Naive thymus-derived CD8-positive, alpha-beta T cell (primary cell): ENCODE measurements around the gene SYT15. TPM values are rescaled to one million over a fixed set of nuclear protein-coding genes. Genes with fewer than 3 reads are reported as not detected.
A peak's percentile ranks its signal among the peaks of the same experiment; 100 is the strongest.

Experiments
- ATAC-seq, 2 donors: fragments of 150-1000 bp; cut with Tn5 transposase in 1 of 2; sonication (Bioruptor Pico), chemical (Tn5 transposase) in 1 of 2; 1 replicate in 1 of 2; 2 replicates in 1 of 2; pipeline ENCODE4 v1.10.0; 2021; ENCODE audit warnings: mild to moderate bottlenecking in 2 of 2, moderate library complexity in 2 of 2
- POLR2A ChIA-PET: fragments of 350-600 bp; sonication (Branson Sonifier 250); formaldehyde crosslinking; loops from one replicate; lab custom pipeline; 2021; ENCODE audit warnings: antibody characterized with exemption; lab: Charles Lee
- DNase-seq, 10 donors: peaks; one replicate each; pipeline versions ENCODE4 v3.0.0 to v3.0.0-alpha.2; 2020 to 2022
- H3K27ac Mint-ChIP-seq, 10 donors: one replicate each; pipeline ENCODE4 v1.8.0; 2020 to 2022; ENCODE audit warnings: mild to moderate bottlenecking in 10 of 10, mixed read lengths in 10 of 10, moderate library complexity in 4 of 10, inconsistent platforms in 1 of 10
- H3K27me3 Mint-ChIP-seq, 5 donors: one replicate each; pipeline ENCODE4 v1.8.0; 2021 to 2022; ENCODE audit warnings: mixed read lengths in 5 of 5
- H3K36me3 Mint-ChIP-seq, 3 donors: one replicate each; pipeline ENCODE4 v1.8.0; 2020 to 2022; ENCODE audit warnings: mixed read lengths in 3 of 3, mild to moderate bottlenecking in 2 of 3, inconsistent platforms in 1 of 3
- H3K4me1 Mint-ChIP-seq, 4 donors: one replicate each; pipeline ENCODE4 v1.8.0; 2021 to 2022; ENCODE audit warnings: mixed read lengths in 4 of 4
- H3K4me3 Mint-ChIP-seq, 10 donors: one replicate each; pipeline ENCODE4 v1.8.0; 2020 to 2022; ENCODE audit warnings: mild to moderate bottlenecking in 10 of 10, mixed read lengths in 10 of 10, moderate library complexity in 6 of 10, inconsistent platforms in 1 of 10
- H3K9me3 Mint-ChIP-seq, 9 donors: one replicate each; pipeline ENCODE4 v1.8.0; 2020 to 2022; ENCODE audit warnings: mixed read lengths in 9 of 9, mild to moderate bottlenecking in 3 of 9, inconsistent platforms in 1 of 9, moderate library complexity in 1 of 9
- polyA plus RNA-seq, 3 donors: library from polyadenylated mRNA; unstranded; fragments of 300-500 nt; fragmentation: Illumina TruSeq; gene quantifications; one replicate each; pipeline ENCODE4 v1.2.3, GENCODE V29; 2021
- total RNA-seq, 8 experiments: library from RNA in 2 of 8; stranded (reverse) in 2 of 8; gene quantifications; one replicate each; pipeline ENCODE4 v1.2.3 and lab custom pipeline; 2021 to 2026

The SYT15 gene
- total and polyA plus RNA-seq, 5 experiments from 2014 or later = 0.08 to 1.9 (median 0.13) TPM

DNA sequence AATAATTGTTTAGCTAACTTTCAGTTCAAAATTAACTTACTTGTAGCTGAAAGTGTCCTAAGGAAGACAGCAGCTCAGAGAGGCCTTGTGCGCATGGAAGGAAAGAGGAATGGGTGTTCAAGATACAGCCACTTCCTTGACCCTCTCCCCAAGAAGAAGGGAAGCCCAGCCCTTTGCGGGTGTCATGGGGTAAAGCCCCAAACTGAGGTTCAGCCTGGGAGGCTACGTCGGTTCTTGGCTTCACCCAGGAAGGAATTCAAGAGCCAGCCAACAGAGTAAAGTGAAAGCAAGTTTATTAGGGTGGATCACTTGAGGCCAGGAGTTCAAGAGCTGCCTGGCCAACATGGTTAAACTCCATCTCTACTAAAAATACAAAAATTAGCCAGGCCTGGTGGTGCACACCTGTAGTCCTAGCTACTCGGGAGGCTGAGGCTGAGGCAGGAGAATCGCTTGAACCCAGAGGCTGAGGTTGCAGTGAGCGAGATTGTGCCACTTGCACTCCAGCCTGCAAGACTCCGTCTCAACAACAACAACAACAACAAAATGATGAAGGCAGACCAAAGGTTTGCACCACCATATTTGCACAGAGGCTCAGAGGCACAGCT is 38.4 kb upstream of the SYT15 start:
- H3K27me3 Mint-ChIP-seq = peaks cover 31 to 57% (median 49%) of the 10 kb centered on the region in 5 donors
- peaks cover 0 to 5% (median 2%) of the 10 kb centered on the region in 3 donors for H3K36me3 Mint-ChIP-seq
- no peak for ATAC-seq
- H3K9me3 Mint-ChIP-seq = peaks cover 0 to 2% (median 0%) of the 10 kb centered on the region in 9 donors
- peak overlapping the region in 9 of 10 donors; percentile 5 to 62 (median 38) for H3K4me3 Mint-ChIP-seq
- POLR2A ChIA-PET = no interaction called here
- H3K4me1 Mint-ChIP-seq = peaks cover 2 to 9% (median 9%) of the 10 kb centered on the region in 4 donors
- peak in 1 of 10 donors; percentile 49 for DNase-seq
- H3K27ac Mint-ChIP-seq = peak overlapping the region in 1 of 10 donors; percentile 76

DNA sequence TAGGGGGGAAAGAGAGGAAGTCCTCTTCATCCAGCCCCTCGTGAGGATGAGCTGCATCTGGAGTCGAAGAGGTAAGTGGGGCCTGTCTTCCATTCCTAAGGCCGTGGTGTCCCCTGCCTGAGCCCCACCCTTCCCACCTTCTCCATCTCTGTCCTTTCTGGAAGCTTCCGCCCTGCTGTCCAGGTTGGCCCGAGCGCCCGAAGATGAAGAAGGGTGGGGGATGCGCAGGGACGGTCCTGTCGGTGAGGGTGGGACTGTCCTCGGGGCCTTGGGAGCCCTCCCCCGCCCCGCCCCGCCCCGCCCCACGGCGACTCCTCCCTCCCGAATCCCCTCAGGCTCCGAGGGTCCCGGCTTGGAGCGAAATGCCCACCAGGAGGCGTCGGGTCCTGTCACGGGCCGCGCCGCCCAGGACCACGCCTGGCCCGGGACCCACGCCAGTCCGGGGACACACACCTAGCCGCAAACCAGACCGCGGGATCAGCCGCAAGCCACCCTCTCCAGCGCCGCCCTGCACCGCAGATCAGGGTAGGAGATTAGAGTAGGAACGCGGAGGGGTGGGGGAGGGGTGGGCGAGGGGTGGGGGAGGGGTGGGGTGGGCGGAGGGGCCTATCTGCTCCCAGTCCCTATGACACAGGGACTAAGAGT is 37.8 kb upstream of the SYT15 start:
- POLR2A ChIA-PET = no interaction called here
- ATAC-seq (peak in 1 of 2 donors; percentile 23), DNase-seq (peak in 1 of 10 donors; percentile 65)
- Mint-ChIP-seq H3K27ac (no peak overlapping the region), H3K4me3 (peak overlapping the region in 5 of 10 donors; percentile 20 to 62 (median 39)), H3K27me3 (peaks cover 31 to 56% (median 49%) of the 10 kb centered on the region in 5 donors), H3K9me3 (peaks cover 0 to 2% (median 0%) of the 10 kb centered on the region in 9 donors), H3K4me1 (peaks cover 2 to 9% (median 9%) of the 10 kb centered on the region in 4 donors), H3K36me3 (peaks cover 0 to 5% (median 2%) of the 10 kb centered on the region in 3 donors)

DNA sequence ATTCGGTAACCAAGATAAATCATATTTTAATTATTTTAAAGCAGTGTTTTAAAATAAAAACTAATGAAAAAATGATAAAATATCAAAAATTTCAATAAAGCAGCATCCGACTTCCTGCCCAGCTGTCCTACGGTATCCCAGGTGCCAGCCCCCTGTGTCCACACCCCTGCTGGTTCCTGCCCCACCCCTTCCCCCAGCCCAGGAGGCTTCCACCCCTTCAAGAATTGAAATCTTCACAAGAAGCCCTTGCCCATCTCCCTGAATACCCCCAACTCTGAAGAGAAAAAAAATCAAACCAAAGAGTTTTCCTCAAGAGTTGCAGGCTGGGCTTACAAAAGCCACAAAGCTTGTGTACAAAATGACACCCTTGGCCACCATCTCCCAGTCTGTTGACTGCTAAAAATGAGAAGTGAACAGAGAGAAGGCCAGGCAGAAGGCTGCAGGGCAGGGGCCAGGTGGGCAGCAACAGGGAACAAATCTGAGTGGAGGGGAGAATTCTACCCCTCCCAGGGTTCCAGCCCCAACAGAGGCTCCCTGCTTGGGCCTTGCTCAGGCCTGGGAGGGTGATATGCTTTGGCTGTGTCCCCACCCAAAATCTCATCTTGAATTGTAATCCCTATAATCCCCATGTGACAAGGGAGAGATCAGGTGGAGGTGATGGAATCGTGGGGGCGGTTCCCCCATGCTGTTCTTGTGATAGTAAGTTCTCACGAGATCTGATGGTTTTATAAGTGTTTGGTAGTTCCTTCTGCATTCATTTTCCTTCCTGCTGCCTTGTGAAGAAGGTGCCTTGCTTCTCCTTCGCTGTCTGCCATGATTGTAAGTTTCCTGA is 37.0 kb upstream of the SYT15 start:
- ATAC-seq = no peak
- peak in 1 of 10 donors; percentile 46 for DNase-seq
- Mint-ChIP-seq H3K27me3 (peaks cover 31 to 51% (median 44%) of the 10 kb centered on the region in 5 donors), H3K9me3 (peaks cover 0 to 2% (median 0%) of the 10 kb centered on the region in 9 donors), H3K27ac (no peak overlapping the region), H3K36me3 (peaks cover 0 to 5% (median 2%) of the 10 kb centered on the region in 3 donors), H3K4me3 (peak overlapping the region in 1 of 10 donors; percentile 33), H3K4me1 (peaks cover 2 to 9% (median 9%) of the 10 kb centered on the region in 4 donors)
- POLR2A ChIA-PET = no interaction called here

DNA sequence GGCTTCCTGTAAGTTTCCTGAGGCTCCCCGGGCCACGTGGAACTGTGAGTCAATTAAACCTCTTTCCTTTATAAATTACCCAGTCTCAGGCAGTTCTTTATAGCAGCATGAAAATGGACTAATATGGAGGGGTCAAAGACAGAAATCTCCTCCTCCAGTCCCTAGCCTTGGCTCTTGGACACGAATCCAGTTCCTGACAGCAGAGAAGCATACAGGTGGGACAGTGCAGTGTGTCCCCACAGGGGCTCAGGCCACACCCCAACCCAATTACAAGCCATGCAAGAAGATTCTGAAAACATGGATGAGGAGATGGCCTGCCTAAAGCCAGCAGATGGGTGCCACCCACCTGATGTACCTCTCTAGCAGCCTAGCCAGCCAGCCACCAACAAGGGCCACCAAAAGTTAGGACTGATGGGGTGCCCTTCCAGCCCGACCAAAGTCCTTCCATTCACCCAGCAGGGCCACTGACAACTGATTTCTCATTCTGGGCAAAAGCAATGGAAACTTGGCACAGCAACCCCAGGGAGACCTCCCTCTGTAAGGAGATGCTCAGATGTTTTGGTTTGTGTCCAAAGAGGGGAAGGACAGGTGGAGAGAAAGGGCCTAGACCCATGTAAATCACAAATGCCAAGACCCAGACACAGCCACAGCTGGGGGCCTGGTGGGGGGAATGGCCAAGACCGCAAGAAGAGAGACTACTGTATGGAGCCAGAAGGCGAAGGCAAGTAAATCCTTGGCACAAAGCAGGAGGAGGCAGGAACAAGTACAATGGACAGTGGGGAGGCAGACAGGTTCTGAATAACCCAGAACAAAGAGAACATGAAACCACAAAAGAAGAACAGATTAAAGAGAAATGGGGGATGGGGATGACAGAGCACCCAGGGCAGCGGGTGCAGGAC is 36.1 kb upstream of the SYT15 start:
- POLR2A ChIA-PET = no interaction called here
- ATAC-seq (no peak), DNase-seq (peak in 1 of 10 donors; percentile 62)
- H3K4me3 Mint-ChIP-seq = no peak overlapping the region
- H3K27ac Mint-ChIP-seq = peak overlapping the region in 1 of 10 donors; percentile 21
- peaks cover 2 to 9% (median 9%) of the 10 kb centered on the region in 4 donors for H3K4me1 Mint-ChIP-seq
- peaks cover 0 to 5% (median 2%) of the 10 kb centered on the region in 3 donors for H3K36me3 Mint-ChIP-seq
- H3K27me3 Mint-ChIP-seq = peaks cover 31 to 43% (median 36%) of the 10 kb centered on the region in 5 donors
- H3K9me3 Mint-ChIP-seq = peaks cover 0 to 2% (median 0%) of the 10 kb centered on the region in 9 donors

DNA sequence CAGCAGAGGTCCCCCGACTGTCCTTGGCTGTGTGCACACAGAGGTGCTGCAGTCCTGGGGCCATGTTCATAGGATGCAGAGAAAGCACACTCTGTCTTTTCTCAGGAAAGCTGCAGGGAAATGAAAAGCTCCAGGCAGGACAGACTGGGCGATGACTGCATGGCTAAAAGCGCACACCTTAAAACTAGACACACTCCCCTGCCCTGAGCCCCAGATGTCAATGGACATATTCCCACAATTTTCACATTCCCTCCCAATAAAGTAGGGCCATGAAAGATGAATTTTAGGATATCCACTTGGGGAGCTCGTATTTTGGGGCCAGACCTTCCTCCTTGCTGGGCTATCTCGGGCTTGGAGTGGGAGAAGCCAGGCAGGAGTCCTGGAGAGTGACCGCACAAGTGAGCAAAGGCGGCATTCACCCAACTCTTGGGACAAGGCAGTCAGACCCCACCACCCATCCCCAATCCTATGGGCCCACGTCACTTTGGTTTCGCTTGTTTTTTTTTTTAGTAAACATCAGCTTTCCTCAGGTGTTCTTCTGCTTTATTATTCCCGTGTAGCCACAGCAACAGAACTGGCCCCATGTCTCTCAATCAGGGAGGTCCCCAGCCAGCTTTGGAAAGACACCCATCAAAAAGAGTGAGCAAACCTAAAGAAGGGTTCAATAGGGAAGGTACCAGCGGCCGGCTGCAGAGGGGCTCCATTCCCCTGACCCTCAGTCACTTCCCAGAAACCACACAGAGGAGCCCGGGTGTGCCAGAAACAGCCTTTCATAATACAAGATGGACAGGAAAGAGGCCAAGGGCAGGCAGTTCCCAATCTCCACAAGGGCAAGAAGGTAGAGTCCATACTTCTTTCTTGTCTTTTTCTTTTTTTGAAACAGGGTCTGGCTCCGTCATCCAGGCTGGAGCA is 35.2 kb upstream of the SYT15 start:
- H3K27ac Mint-ChIP-seq = no peak overlapping the region

DNA sequence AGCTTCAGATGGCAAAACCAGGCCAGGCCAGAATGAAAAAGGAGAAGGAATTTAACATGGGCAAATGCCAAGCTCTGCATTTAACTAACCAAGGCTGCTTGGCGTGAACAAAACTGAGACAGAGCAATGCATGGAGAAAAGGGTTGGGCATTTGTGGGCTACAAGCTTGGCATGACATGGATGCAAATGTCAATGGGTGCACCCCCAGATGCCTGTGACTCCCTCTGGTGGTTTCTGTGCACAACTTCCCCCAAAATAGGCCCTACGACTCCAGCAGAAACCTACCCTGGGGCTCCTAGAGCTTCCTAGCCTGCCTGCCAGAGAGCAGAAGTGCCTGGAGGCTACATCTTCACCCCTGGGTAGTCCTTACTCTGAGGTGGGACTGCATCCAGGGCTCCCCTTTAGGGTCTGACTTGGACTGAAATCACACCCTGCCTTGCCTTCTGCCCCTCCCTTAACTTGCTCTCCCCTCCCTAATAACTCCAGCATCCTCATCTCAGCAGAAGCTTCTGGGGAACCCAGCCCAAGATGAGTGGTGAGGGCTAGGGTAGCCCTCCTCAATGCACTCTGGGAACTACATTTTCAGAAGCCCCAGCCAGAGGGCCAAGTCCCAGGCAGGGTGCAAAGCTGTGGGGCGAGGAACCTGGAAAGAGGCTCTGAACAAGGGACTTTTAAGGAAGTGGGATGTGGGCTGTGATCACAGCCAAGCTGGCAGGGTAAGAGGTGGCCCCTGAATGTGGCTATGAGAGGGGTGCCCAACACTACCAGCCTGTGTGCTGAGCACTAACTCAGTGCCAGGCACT is 33.7 kb upstream of the SYT15 start:
- no peak overlapping the region for H3K27ac Mint-ChIP-seq
- peaks cover 16 to 28% (median 27%) of the 10 kb centered on the region in 5 donors for H3K27me3 Mint-ChIP-seq
- H3K9me3 Mint-ChIP-seq = peaks cover 0 to 2% (median 0%) of the 10 kb centered on the region in 9 donors
- peaks cover 2 to 8% (median 7%) of the 10 kb centered on the region in 4 donors for H3K4me1 Mint-ChIP-seq
- no peak overlapping the region for H3K4me3 Mint-ChIP-seq
- POLR2A ChIA-PET = interaction anchor here (0.6 kb wide), 1 partner anchor 1295 kb away, joined by 3 read pairs; no protein-coding TSS in a partner anchor
- ATAC-seq = peak in 1 of 2 donors; percentile 15
- peaks cover 0 to 4% (median 2%) of the 10 kb centered on the region in 3 donors for H3K36me3 Mint-ChIP-seq
- DNase-seq = peak in 2 of 10 donors; percentile 16 to 64

More for the DNA sequence above, 35.2 kb upstream of the SYT15 start:
- POLR2A ChIA-PET = no interaction called here
- Mint-ChIP-seq H3K9me3 (peaks cover 0 to 2% (median 0%) of the 10 kb centered on the region in 9 donors), H3K4me1 (peaks cover 2 to 9% (median 9%) of the 10 kb centered on the region in 4 donors), H3K36me3 (peaks cover 0 to 5% (median 2%) of the 10 kb centered on the region in 3 donors), H3K27me3 (peaks cover 26 to 38% (median 37%) of the 10 kb centered on the region in 5 donors), H3K4me3 (no peak overlapping the region)
- DNase-seq (peak in 1 of 10 donors; percentile 59), ATAC-seq (no peak)

DNA sequence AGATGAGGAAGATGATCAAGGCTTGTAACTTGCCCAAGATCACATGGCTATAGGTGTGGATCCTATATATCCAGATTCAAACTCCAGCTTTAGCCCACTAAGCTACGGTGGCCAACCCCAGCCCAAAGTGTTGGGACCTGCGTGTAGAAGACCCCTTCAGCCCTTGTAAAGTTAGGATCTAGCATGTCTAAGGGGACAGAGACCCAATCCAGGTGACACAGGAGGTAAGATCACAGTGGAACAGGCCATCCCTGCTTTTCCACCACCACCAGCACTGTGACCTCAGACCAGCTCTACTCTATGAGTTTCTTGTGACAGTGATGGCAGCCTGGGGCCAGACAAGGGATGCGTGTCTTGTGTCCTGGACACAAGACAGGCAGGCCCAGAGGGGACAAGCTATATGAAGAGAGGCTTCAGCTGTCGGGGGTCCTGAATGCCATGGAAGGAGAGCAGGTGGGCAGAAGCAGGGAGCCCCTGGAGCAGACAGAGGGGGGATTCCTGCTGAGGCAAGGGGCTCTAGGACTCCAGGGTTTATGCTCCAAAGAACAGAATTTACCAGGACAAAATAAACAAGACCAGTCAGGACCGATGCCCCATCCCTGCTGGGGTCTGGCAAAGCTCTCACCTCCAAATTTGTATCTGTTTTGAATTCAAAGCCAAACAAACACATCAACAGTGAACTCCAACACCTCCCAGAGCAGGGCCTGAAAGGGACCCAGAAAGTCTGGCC is 32.9 kb upstream of the SYT15 start:
- H3K4me3 Mint-ChIP-seq = no peak overlapping the region
- ATAC-seq = no peak
- H3K4me1 Mint-ChIP-seq = no peaks in the 10 kb centered on the region
- no peaks in the 10 kb centered on the region for H3K9me3 Mint-ChIP-seq
- POLR2A ChIA-PET = no interaction called here
- no peaks in the 10 kb centered on the region for H3K36me3 Mint-ChIP-seq
- DNase-seq = peak in 2 of 10 donors; percentile 16 to 65
- H3K27ac Mint-ChIP-seq = no peak overlapping the region
- peaks cover 10 to 20% (median 19%) of the 10 kb centered on the region in 5 donors for H3K27me3 Mint-ChIP-seq

DNA sequence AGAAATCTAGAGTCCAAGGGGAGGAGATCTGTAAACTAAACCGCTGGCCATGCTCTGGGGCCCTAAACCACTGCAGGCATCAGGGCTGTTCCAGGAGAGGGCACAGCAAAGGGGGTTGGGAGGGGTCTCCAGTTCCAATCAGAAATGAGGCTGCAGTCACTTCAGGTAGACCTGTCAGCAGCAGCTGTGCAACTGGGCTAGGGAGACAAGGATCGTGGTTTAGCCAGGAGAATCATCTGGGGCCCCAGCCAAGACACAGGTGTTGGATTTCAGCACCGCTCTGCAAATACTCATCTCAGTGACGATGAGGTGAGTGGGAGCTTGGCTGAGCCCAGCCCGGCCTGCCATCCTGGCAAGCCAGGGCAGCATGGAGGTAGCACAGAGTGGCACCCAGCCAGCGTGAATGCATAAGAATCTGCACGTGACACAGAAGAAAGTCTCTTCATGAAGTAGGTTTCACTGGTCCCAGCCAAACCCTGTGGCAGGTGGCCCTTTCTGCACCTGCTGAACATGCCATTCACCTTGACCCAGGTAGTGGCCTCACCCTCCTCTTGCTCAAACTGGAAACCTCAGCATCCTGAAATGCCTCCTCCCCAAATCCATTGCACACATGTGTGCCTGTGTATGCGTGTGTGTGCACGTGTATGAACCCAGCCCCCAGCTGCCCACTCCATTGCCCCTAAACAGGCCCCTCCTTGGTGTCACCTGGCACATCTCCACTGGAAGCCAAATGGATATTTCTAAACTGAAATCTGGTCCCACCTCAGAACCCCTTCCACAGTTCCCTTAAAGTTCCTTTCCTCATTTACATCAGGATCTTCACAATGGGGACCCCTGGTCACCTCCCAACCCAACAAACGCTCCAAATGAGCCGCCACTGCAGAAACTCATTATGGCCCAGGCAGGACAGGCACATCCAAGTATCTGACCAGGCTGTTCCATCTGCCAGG is 32.1 kb upstream of the SYT15 start:
- DNase-seq = peak in 4 of 10 donors; percentile 0 to 60 (median 10)
- no peaks in the 10 kb centered on the region for H3K9me3 Mint-ChIP-seq
- POLR2A ChIA-PET = no interaction called here
- ATAC-seq = no peak
- no peaks in the 10 kb centered on the region for H3K36me3 Mint-ChIP-seq
- no peak overlapping the region for H3K4me3 Mint-ChIP-seq
- no peaks in the 10 kb centered on the region for H3K4me1 Mint-ChIP-seq
- H3K27ac Mint-ChIP-seq = no peak overlapping the region
- H3K27me3 Mint-ChIP-seq = peaks cover 10 to 20% (median 19%) of the 10 kb centered on the region in 5 donors
